ENCODE data around the gene CTDSPL.

DNA sequence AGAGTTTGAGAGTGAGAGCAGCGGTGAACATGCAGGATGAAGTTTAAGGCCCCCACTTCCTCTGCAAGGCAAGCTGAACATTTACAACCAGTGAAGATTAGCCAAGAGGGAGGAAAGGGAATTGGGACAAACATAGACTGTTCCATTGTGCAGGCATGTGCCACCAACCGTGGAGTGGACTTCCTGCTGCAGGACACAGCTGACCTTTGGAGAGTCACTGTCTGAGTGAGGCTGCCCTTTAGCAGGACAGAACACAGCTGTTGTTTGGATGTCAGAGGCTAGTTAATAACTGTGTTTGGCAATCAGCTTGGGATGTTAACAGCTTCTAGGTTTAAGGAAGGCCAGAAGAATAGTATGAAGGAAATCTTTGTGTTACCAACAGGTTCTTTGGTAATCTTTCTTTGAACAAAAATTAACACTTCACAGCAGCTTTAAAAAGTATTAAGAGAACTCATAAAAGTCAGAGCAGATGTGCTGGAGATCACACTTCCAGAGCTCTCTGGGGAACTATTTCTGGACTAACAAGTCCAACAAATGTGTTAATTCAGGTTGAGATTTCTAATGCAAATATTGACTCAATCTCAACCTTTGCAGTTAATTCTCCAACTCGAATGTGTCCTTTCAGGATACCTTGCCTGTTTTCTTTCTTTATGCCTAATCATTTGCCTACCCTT lies 31.4 kb downstream of the CTDSPL start:
- TF ChIP-seq, protein P1, sequence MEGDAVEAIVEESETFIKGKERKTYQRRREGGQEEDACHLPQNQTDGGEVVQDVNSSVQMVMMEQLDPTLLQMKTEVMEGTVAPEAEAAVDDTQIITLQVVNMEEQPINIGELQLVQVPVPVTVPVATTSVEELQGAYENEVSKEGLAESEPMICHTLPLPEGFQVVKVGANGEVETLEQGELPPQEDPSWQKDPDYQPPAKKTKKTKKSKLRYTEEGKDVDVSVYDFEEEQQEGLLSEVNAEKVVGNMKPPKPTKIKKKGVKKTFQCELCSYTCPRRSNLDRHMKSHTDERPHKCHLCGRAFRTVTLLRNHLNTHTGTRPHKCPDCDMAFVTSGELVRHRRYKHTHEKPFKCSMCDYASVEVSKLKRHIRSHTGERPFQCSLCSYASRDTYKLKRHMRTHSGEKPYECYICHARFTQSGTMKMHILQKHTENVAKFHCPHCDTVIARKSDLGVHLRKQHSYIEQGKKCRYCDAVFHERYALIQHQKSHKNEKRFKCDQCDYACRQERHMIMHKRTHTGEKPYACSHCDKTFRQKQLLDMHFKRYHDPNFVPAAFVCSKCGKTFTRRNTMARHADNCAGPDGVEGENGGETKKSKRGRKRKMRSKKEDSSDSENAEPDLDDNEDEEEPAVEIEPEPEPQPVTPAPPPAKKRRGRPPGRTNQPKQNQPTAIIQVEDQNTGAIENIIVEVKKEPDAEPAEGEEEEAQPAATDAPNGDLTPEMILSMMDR (conservative IDR thresholded peaks at IDR 0.05): no peak
- no peak for TF ChIP-seq EZH2 (IDR thresholded peaks at IDR 0.05; ENCODE audit: low read depth)

Measured in PC-9 (cell line).